GM19468 (cell line): ENCODE measurements around the gene MNAT1.
"Not testable (repeated sequence)": the region's sequence is repeated elsewhere in the genome, so short reads cannot be mapped to it uniquely, and the experiment has no call there.

Source experiments
- ATAC-seq: cut with Tn5 transposase; IDR thresholded peaks from one replicate; pipeline ENCODE4 v1.9.1; 2021; ENCODE audit warnings: mild to moderate bottlenecking, moderate library complexity, moderate number of reproducible peaks; ENCODE audit not compliant: unreplicated experiment; ENCODE audit errors: extremely low read depth

MNAT1 gene

DNA sequence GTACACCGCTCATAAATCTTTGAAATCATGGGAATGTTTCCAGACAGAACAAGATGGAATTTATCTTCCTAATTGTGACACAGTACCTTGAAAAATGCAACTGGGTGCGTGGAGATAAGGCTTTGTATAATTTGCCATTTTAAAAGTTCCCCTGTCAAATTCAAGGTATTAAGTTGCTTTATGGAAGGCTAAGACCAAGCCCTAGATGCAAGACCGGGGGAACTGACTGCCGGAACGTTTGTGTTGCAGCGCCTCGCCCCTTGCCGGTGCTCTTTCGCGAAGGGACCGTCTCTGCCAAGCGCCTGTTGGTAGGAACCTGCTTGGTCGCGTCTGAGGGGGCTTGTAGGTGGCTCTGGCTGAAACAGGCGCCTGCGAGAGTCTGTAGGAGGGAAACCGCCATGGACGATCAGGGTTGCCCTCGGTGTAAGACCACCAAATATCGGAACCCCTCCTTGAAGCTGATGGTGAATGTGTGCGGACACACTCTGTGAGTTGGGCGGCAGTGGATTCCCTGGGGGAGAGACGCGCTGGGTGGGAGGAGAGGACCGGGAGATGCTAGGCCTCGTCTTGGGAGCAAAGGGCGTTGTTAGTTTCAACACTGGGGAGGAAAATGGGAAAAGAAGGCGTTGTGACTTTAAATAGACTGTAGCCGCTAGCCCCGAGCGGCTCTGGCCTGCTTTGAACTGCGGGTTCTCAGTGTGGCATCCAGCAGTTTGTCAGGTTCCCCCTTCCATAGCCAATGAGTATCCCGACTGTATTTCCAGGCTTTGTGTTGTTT lies at the start of gene MNAT1:
Gene MNAT1, plus strand, starts transcription at position 297 of the 778 bp plus-strand sequence. Its CDS starts 102 bp downstream, at position 399.
- ATAC-seq: peak; percentile 28

DNA sequence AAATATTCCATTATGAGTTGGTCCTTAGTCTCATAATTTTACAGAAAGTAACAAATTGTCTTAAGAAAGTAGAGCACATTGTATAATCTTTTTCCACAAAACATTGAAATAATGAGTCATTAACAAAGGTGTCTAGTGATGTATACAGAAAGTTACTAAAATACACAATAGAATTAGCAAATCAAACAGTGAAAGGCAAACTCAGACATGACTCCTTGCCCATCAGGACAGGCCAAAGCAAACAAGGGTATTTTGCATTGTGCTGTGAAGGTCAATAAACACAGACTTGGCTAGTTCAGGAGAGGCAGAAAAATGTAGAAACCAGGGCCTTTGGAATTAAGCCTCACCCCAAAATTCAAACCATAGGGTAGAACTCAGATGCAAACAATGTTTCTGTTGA lies 47.7 kb upstream of the MNAT1 start:
- ATAC-seq: no peak

- ATAC-seq: no peak
These were observed 43.0 kb upstream of the MNAT1 start for GRCh38 chr14:60691383-60692113.

- no peak for ATAC-seq
These were observed 39.2 kb upstream of the MNAT1 start for GRCh38 chr14:60695327-60695726.

- no peak for ATAC-seq
These were observed 34.0 kb upstream of the MNAT1 start for GRCh38 chr14:60700598-60700997.

GRCh38 chr14:60705100-60705499 lies 29.5 kb upstream of the MNAT1 start:
- ATAC-seq: no peak

- ATAC-seq: no peak
These were observed 26.7 kb upstream of the MNAT1 start for GRCh38 chr14:60707858-60708257.

- no peak for ATAC-seq
These were observed 24.1 kb upstream of the MNAT1 start for GRCh38 chr14:60710494-60710893.

GRCh38 chr14:60713513-60713912 lies 21.0 kb upstream of the MNAT1 start:
- no peak for ATAC-seq

DNA sequence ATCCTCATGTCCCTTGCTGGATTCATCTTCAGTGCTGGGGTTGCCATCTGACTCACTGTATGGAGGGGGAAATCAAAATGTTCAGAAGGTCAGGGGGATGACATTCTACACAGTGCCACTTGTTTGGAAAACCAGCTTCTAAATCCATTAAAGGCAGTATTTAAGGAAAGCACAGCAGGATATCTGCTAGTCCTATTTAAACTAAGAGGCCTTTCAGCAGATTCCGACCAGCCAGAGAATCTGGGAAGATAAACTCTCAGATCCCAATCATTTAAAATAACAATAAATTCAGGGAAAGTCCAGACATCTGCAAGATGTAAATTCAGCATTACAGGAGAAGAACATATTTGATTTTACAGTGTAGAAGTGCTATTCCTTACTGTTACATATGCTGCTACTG lies 14.2 kb upstream of the MNAT1 start:
- ATAC-seq: no peak

- no peak for ATAC-seq
These were observed 13.6 kb upstream of the MNAT1 start for GRCh38 chr14:60720962-60721325.

DNA sequence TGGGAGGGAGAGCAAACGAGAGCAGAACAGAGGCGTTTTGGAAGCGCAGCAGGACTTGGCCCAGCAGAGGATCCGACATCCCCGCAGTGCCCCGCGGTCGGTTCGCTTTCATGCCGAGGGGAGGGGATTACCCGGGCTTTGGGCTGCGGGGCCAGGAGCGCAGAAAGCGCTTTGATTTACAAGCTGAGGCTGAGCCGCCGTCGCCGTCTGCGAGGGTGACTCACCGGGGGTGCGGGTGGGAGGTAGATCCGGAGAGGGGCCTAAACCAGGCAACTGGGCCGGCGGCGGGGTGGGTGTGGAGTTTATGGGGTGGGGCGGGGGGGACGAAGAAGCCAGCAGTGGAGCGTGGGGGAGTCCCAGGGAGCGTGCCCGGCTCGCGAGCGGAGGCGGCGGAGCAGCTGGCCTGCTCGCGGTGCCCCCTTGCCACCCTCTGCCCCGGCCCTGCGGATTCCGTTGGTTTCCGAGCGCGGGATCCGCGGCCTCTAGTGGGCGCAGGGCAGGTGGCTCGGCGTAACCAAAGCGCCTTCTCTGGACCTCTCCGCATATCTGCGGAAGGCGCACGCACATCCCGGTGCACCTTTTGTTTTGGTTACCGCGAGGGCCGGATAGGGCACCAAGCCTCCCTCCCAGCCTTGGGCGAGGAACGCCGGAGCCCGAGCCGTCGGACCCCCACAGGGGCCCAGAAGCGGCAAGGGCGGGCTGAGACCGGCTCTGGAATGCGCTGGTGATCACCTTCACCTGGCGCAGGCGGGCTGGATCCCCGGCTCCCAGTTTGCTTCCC lies 13.0 kb upstream of the MNAT1 start:
- ATAC-seq: no peak

DNA sequence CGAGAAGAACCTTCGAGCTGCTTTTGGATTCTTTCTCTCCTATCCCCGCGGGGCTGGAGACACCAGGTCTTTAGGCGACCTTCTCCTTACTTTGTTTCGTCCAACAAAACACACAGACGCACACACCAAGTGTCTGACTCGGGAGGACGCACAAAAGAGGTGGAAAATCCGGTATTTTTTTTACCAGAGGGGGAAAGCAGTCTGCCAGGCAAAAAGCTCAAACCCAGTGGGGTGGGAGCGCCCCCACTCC lies 12.5 kb upstream of the MNAT1 start:
- no peak for ATAC-seq

- no peak for ATAC-seq
These were observed 12.0 kb upstream of the MNAT1 start for GRCh38 chr14:60722357-60723115.

- ATAC-seq: no peak
These were observed 11.2 kb upstream of the MNAT1 start for GRCh38 chr14:60723116-60723906.

DNA sequence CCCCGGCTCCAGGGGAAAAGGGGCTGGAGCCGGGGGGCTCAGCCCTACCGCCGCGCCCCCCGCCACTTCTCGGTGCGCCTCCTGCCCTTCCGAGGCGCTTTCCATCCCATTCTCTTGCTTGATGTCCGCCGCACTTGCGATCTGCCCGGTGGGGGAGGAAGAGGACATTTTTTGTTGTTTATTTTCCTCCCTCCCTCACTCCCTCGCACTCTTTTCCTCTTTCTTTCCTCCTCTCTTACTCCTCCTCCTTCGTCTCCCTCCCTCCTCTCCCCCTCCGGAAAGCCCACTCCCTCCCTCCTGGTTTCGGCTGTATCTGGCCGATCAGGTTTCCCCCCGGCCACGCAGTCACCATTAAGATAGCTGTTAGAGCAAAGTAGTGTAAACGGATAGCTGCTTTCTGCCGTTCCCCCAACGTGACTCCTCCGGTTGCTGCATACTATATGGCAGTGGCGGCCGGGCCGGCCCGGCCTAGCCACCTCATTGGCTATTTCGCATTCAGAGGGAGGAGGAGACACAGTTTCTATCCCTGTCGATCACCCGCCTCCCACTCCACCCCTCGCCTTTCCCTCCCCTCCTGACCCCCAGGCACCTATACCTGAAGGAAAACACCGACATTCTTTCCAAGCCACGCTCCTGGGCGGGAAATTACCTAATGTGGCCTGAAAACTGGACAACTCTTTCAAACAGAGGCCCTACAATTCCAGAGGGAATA lies 10.5 kb upstream of the MNAT1 start, which contains the start of gene SIX4:
Gene SIX4, minus strand, starts transcription at position 445 of the 712 bp plus-strand sequence. Its CDS starts 277 bp downstream, at position 168.
- ATAC-seq: no peak

GRCh38 chr14:60731291-60731690 lies 3.3 kb upstream of the MNAT1 start:
- ATAC-seq: not testable (repeated sequence)

DNA sequence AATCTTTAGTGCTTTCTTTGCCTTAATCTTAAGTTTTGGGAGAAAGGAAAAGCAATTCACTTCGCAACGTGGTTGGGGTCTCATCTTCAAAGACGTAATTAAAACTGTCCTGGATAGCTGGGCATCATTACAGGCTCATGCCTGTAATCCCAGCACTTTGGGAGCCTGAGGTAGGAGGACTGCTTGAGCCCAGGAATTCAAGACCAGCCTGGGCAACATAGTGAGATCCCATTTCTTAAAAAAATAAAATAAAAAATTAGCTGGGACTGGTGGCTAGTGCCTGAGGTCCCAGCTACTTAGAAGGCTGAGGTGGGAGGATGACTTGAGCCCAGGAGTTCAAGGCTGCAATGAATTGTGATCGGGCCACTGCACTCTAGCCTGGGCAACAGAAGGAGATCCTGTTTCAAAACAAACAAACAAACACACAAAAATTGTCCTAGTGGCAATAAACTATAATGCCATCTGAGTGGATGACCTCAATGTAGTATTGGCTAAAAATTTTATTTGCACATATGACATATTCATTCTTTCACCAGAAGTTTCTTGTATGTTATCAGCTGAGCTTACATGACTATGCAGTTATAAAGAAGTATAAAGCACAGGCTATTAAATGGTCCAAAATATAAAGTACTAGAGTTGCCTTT lies 1.6 kb upstream of the MNAT1 start:
- no peak for ATAC-seq
